DOHH2 (cell line): ENCODE measurements around the gene DGKD.

Source experiments
- H3F3A ChIP-seq: fragments of 200-600 bp; sonication (generic), shearing (Covaris generic); 2 replicates; pipeline ENCODE4 v1.6.0; 2016; ENCODE audit warnings: antibody characterized with exemption, mild to moderate bottlenecking; ENCODE audit not compliant: control insufficient read depth, insufficient read depth
- H3K27ac ChIP-seq: fragments of 200-600 bp; sonication (generic); 2 replicates; pipeline ENCODE4 v1.5.1; 2014; ENCODE audit warnings: low read depth, mild to moderate bottlenecking, low read length, moderate library complexity
- H3K27me3 ChIP-seq: fragments of 200-600 bp; sonication (generic); 2 replicates; pipeline ENCODE4 v1.6.1; 2014; ENCODE audit warnings: mild to moderate bottlenecking, low read length, mixed read lengths; ENCODE audit not compliant: control insufficient read depth
- H3K36me3 ChIP-seq: fragments of 200-600 bp; sonication (generic); 2 replicates; pipeline ENCODE4 v1.6.1; 2014; ENCODE audit warnings: mild to moderate bottlenecking, low read length, moderate library complexity, mixed read lengths; ENCODE audit not compliant: control insufficient read depth
- H3K4me1 ChIP-seq: fragments of 200-600 bp; sonication (generic); 2 replicates; pipeline ENCODE4 v1.6.1; 2014; ENCODE audit warnings: mild to moderate bottlenecking, low read length, mixed read lengths; ENCODE audit not compliant: control insufficient read depth
- H3K4me2 ChIP-seq: fragments of 200-600 bp; sonication (generic); 2 replicates; pipeline ENCODE4 v1.6.0; 2014; ENCODE audit warnings: mild to moderate bottlenecking, low read length, moderate library complexity
- H3K4me3 ChIP-seq: fragments of 200-600 bp; sonication (generic); 2 replicates; pipeline ENCODE4 v1.5.1; 2014; ENCODE audit warnings: mild to moderate bottlenecking, low read length, mixed read lengths
- H3K79me2 ChIP-seq: fragments of 200-600 bp; sonication (generic); 2 replicates; pipeline ENCODE4 v1.6.1; 2014; ENCODE audit warnings: mild to moderate bottlenecking, low read length, mixed read lengths; ENCODE audit not compliant: control insufficient read depth
- H3K9me2 ChIP-seq: fragments of 200-600 bp; sonication (generic); replicated peaks from 2 replicates; pipeline ENCODE4 v1.6.1; 2014; ENCODE audit warnings: mild to moderate bottlenecking, low read length, mixed read lengths; ENCODE audit not compliant: control insufficient read depth
- H3K9me3 ChIP-seq: fragments of 200-600 bp; sonication (generic); 2 replicates; pipeline ENCODE4 v1.6.1; 2014; ENCODE audit warnings: antibody characterized with exemption, low read length, mixed read lengths; ENCODE audit not compliant: control insufficient read depth, insufficient read depth
- H4K20me1 ChIP-seq: fragments of 200-600 bp; sonication (generic); 2 replicates; pipeline ENCODE4 v1.6.0; 2014; ENCODE audit warnings: low read depth, mild to moderate bottlenecking, antibody characterized with exemption, low read length, moderate library complexity; ENCODE audit not compliant: control insufficient read depth, insufficient read depth
- EZH2phosphoT487 ChIP-seq: fragments of 200-600 bp; sonication (generic); IDR thresholded peaks from 2 replicates; pipeline ENCODE4 v1.6.1; 2017; ENCODE audit warnings: borderline replicate concordance, mild to moderate bottlenecking, antibody characterized with exemption, low read length, moderate library complexity, mixed read lengths
- TF ChIP-seq, protein P1 (sequence below): fragments of 200-600 bp; sonication (generic); IDR thresholded peaks from one replicate; pipeline ENCODE4 v1.5.1; 2014; ENCODE audit warnings: antibody characterized with exemption, mild to moderate bottlenecking, low read depth, low read length; ENCODE audit not compliant: poor library complexity, severe bottlenecking

DGKD gene

DNA sequence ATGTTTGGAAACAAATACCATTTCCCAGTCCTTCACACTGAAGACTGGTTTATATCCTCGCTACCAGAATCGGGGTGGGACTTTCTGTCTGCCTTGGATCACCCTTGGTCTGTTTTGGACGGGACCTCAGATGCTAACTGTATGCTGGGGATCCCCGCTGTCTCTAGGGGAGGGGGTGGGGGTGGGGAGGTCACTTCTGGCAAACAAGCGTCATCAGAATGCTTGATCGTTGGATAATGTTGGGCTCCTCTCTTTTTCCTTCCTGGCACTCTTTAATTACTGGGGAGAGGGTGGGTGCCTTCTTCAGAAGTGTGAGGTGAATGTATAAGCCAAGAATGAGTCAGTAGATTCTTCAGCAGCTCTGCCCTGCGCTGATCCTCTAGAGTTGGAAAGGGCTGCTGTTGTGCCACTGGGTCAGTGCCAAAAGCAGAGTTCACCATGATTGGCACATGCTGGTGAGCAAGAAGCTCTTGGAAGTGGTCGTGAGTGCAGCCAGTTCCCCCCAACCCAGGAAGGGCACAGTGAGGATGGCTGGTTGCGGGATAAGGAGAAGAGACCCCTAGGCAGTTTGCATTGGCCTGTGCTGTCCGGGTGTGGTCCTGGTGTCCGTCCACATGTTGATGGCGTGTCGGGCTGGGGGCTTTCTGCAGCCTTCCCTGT, 32.2 kb downstream of the DGKD start:
- Histone ChIP-seq H3K36me3 (peaks cover 38% of the 10 kb centered on the region), H4K20me1 (peaks cover 14% of the 10 kb centered on the region), H3K27ac (peak overlapping the region; percentile 90), H3F3A (peaks cover 14% of the 10 kb centered on the region), H3K9me2 (no peaks in the 10 kb centered on the region), H3K4me1 (peaks cover 68% of the 10 kb centered on the region), H3K27me3 (no peaks in the 10 kb centered on the region), H3K9me3 (no peaks in the 10 kb centered on the region), H3K79me2 (peaks cover 64% of the 10 kb centered on the region), H3K4me2 (peak overlapping the region; percentile 88), H3K4me3 (peak overlapping the region; percentile 67)
- TF ChIP-seq, protein P1, sequence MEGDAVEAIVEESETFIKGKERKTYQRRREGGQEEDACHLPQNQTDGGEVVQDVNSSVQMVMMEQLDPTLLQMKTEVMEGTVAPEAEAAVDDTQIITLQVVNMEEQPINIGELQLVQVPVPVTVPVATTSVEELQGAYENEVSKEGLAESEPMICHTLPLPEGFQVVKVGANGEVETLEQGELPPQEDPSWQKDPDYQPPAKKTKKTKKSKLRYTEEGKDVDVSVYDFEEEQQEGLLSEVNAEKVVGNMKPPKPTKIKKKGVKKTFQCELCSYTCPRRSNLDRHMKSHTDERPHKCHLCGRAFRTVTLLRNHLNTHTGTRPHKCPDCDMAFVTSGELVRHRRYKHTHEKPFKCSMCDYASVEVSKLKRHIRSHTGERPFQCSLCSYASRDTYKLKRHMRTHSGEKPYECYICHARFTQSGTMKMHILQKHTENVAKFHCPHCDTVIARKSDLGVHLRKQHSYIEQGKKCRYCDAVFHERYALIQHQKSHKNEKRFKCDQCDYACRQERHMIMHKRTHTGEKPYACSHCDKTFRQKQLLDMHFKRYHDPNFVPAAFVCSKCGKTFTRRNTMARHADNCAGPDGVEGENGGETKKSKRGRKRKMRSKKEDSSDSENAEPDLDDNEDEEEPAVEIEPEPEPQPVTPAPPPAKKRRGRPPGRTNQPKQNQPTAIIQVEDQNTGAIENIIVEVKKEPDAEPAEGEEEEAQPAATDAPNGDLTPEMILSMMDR: no peak
- no peak for TF ChIP-seq EZH2phosphoT487

- Histone ChIP-seq H3F3A (peaks cover 14% of the 10 kb centered on the region), H3K9me3 (no peaks in the 10 kb centered on the region), H3K4me1 (peaks cover 64% of the 10 kb centered on the region), H4K20me1 (peaks cover 14% of the 10 kb centered on the region), H3K27me3 (no peaks in the 10 kb centered on the region), H3K4me2 (peak overlapping the region; percentile 88; the same call in 1 of the 2 replicates), H3K27ac (no peak overlapping the region), H3K79me2 (peaks cover 56% of the 10 kb centered on the region), H3K36me3 (peaks cover 43% of the 10 kb centered on the region), H3K9me2 (no peaks in the 10 kb centered on the region), H3K4me3 (no peak overlapping the region)
- TF ChIP-seq, protein P1: no peak
- TF ChIP-seq EZH2phosphoT487: no peak
Measured at GRCh38 chr2:233387225-233387624, 32.9 kb downstream of the DGKD start.

DNA sequence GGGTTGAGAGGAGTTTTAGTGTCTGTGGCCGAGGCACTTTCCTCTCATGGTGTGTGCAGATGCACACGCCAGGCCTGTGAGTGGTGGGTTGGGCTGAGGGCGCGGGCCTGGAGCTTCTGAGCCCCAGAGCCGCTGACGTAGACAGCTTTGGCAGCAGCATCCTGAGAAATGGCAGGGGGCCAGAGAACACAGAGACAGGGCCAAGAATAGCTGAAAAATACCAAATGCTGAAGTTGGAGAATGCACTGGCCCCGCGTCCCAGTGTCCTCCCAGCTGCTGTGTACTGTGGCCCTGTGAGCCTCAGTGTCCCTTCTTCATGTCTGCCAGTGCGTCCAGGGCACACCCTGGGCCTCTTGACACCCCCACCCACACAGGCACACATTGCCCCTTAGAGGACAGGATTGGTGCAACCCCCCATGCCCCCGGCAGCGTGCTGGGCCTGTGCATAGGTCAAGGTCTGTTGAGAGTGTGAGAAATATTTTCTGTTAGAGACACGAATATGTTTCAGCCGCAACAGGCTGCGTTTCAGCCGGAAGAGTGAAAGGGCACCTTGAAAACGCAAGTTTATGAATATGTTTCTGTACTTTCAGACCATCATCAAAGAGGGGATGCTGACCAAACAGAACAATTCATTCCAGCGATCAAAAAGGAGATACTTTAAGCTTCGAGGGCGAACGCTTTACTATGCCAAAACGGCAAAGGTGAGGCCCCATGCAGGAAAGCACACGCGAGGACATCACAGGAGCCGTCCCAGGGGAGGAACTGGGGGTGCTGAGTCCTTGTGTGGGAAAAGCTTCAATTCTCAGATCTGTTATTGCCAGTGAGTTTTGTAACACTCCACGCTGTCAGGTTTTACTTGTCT, 33.6 kb downstream of the DGKD start:
- no peaks in the 10 kb centered on the region for H3K9me2 ChIP-seq
- peaks cover 50% of the 10 kb centered on the region for H3K79me2 ChIP-seq
- H3K4me2 ChIP-seq: peak overlapping the region; percentile 88
- no peak for TF ChIP-seq EZH2phosphoT487
- TF ChIP-seq, protein P1: no peak
- no peak overlapping the region for H3K4me3 ChIP-seq
- H3K27me3 ChIP-seq: no peaks in the 10 kb centered on the region
- peaks cover 44% of the 10 kb centered on the region for H3K36me3 ChIP-seq
- no peaks in the 10 kb centered on the region for H3K9me3 ChIP-seq
- peaks cover 64% of the 10 kb centered on the region for H3K4me1 ChIP-seq
- H4K20me1 ChIP-seq: peaks cover 11% of the 10 kb centered on the region
- no peak overlapping the region for H3K27ac ChIP-seq
- peaks cover 14% of the 10 kb centered on the region for H3F3A ChIP-seq
